Inflammatory macrophage treated with lipopolysaccharide for 1 hour (primary cell): ENCODE measurements around the gene CA5B.
A peak's percentile ranks its signal among the peaks of the same experiment; 100 is the strongest.
"Not testable (repeated sequence)": the region's sequence is repeated elsewhere in the genome, so short reads cannot be mapped to it uniquely, and the experiment has no call there.

Experiments used
- DNase-seq, 2 donors: peaks; one replicate each; pipeline ENCODE4 v3.0.0-alpha.2; 2020 to 2022

The CA5B gene

GRCh38 chrX:15815779-15816437, 77.8 kb downstream of the CA5B start:
- DNase-seq, result peak in 1 of 2 donors; percentile 19

GRCh38 chrX:15816438-15816809, 78.4 kb downstream of the CA5B start:
- DNase-seq, result no peak

- DNase-seq, result peak; percentile 19 to 23
Measured at GRCh38 chrX:15816886-15817285, 78.8 kb downstream of the CA5B start.

GRCh38 chrX:15820106-15821073, 82.3 kb downstream of the CA5B start:
- DNase-seq, result no peak

GRCh38 chrX:15822922-15823321, 84.9 kb downstream of the CA5B start:
- DNase-seq, result no peak

- DNase-seq, result no peak
Measured at GRCh38 chrX:15825936-15826335, 87.9 kb downstream of the CA5B start.

- no peak for DNase-seq
Measured at GRCh38 chrX:15829217-15829616, 91.1 kb downstream of the CA5B start.

DNA sequence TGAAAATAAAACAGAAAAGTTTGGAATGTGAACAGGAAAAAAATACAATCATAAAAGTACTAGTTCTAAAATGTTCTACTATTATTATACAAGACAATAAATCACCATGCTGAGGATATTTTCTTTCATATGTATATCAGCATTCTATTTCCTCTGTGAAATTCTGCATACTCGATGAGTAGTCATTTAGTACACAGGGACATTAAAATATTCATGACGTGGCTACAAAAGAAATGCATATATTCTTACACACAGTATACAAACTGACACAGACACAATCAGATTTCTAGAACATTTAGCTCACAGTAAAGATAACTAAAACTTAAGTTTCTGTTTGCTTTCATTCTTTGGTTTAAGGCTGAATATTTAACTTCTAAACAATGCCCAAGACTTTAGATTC, 93.3 kb downstream of the CA5B start:
- DNase-seq, result not testable (repeated sequence)

DNA sequence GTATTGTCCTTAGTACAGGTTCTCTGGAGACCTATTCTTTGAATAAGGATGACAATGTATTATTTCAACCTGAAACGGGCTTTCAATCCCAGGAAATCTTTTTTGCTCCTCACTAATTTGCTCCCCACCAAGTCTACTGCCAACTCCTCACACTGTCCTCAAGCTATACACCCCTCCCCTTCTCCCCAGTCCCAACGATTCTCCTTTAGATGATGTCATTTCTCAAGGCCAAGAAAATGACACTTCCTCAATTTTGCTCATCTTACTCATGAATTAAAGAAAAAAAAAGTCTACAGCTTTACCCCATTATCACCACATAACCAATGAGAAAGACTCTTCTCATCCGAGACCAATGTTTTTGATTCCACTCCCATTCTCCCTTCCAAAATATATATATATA, 96.0 kb downstream of the CA5B start:
- peak; percentile 30 to 32 for DNase-seq

GRCh38 chrX:15834827-15835595, 96.9 kb downstream of the CA5B start:
- DNase-seq, result no peak
